SK-N-DZ (cell line): ENCODE measurements around the gene SHLD1. TPM values are rescaled to one million over a fixed set of nuclear protein-coding genes. Genes with fewer than 3 reads are reported as not detected.
"Not testable (repeated sequence)": the region's sequence is repeated elsewhere in the genome, so short reads cannot be mapped to it uniquely, and the experiment has no call there.

Source experiments
- DNase-seq: peaks from one replicate; pipeline ENCODE4 v3.0.0-alpha.2; 2015; ENCODE audit warnings: low spot score
- polyA plus RNA-seq, 2 experiments: library from polyadenylated mRNA; depleted of rRNA; stranded (reverse); fragments of >200 nt; gene quantifications; 2 replicates each; pipeline ENCODE4 v1.2.3, GENCODE V29; 2014

SHLD1 gene, protein sequence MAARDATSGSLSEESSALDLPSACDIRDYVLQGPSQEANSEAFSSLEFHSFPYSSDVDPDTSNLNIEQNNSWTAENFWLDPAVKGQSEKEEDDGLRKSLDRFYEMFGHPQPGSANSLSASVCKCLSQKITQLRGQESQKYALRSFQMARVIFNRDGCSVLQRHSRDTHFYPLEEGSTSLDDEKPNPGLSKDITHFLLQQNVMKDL
- 7.1 and 7.9 TPM in 2 replicates for polyA plus RNA-seq (2014; cell fraction: cytosol; rRNA removed)
- 3.5 and 3.6 TPM in 2 replicates for polyA plus RNA-seq (2014; cell fraction: nucleus; rRNA removed)

DNA sequence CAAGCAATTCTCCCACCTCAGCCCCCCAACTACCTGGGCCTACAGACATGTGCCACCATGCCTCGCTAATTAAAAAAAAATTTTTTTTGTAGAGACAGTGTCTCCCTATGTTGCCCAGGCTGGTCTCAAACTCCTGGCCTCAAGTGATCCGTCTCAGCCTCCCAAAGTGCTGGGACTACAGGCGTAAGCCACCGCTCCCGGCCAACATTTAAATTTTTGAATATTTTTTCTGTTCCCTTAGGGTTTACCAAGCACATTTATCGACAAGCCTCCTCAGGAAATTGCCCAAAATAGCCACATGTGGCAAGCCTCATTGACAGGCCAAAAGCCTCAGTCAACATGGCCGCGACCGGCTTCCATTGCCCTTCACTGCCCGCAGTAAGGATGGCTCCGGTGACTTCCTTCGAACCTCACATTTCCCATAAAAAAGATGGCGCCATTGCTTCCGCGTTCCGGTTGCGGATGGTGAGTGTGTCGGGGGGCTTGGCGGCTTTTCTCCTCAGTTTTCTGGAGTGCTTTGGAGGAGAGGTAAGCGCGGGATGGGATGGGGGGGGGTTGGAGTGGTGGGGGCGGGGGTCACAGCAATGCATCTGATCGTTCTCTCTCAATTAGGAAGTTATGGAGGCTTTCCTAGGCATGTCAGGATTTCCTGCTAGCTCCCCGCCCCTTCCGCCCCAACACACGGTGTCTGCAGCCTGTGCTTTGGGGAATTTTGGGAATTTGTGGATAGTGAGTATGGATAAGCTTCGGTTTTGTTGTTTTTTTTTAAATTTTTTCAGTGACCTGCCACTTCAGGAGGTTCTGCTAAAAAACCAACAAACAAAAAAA lies at the start of gene SHLD1:
SHLD1 (plus strand) TSS at position 450 of the 828 bp plus-strand sequence. CDS start 22,465 bp downstream, outside the sequence.
- peak; percentile 90 for DNase-seq

DNA sequence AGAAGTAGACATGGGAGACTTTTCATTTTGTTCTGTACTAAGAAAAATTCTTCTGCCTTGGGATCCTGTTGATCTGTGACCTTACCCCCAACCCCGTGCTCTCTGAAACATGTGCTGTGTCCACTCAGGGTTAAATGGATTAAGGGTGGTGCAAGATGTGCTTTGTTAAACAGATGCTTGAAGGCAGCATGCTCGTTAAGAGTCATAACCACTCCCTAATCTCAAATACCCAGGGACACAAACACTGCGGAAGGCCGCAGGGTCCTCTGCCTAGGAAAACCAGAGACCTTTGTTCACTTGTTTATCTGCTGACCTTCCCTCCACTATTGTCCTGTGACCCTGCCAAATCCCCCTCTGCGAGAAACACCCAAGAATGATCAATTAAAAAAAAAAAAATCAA lies 47.9 kb upstream of the SHLD1 start:
- not testable (repeated sequence) for DNase-seq

DNA sequence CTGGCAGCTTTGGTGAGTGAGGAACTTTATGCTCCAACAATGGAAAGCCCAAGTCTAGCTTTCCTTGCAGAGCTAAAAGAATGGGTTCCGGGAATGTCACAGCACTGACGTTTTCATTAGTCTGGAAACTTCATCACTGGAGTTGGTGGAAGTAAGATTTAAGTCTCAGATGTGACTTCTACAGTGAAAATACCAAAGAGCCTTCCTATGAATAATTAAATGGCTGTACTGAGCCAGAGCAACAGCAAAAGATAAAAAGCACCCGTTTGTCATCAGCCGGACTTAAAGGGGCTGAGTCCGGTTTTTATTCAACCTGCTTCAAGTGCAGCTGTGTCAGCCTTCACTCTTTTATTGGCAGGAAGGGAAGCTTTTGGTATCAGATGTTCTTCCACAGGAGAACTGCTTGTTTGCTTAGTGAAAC lies 46.5 kb upstream of the SHLD1 start:
- no peak for DNase-seq

DNA sequence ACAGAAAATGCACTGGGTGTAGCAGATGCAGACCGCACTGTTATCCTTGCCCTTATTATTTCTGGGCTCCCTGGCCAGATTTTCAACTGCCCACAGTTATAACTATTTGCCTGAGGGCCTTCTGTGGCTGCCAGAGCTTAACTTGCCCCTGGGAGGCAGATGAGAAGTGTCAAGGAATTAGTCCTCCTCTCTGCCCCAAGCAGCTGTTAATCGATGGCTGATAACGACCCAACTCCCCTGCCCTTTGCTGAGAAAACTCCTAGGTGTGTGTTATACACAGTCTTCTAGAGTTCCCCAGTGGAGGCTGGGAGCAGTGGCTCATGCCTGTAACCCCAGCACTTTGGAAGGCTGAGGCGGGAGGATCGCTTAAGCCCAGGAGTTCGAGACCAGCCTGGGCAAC lies 44.4 kb upstream of the SHLD1 start:
- no peak for DNase-seq

DNA sequence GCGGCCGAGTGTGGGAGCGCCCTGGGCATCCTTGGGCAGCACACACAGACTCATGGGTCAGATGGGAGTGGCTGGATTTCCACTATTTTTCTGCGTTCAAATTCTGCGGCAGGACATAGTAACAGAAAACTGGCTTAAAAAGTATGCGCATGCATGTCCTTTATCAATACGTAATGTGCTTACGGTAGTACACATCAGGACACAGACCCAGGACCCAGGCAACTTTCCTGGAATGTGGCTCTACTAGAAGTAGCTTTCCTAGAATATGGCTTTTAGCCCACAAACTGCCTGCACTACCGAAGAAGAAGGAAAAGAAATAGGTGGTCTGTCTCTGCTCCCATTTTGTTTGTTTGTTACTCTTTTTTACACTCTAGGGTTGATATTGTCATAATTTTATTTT lies 43.4 kb upstream of the SHLD1 start:
- no peak for DNase-seq

DNA sequence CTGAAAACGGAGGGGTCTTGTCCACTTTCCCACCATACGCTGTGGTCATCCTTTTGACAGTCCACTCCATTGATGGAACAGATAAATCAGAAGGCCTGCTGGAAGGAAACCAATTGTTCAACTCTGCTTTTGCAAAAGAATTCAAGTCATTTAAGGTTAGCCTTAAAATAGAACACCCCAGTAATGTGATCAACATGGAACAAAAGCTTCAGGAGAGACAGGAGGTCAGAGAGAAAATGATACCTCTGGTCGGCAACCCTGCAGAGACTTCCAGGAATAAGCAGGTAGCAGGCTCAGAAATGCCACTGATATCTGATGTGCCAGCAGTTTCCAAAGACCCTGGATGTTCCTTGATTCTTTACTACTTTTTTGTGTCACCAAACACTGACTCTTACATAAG lies 39.6 kb upstream of the SHLD1 start:
- no peak for DNase-seq

DNA sequence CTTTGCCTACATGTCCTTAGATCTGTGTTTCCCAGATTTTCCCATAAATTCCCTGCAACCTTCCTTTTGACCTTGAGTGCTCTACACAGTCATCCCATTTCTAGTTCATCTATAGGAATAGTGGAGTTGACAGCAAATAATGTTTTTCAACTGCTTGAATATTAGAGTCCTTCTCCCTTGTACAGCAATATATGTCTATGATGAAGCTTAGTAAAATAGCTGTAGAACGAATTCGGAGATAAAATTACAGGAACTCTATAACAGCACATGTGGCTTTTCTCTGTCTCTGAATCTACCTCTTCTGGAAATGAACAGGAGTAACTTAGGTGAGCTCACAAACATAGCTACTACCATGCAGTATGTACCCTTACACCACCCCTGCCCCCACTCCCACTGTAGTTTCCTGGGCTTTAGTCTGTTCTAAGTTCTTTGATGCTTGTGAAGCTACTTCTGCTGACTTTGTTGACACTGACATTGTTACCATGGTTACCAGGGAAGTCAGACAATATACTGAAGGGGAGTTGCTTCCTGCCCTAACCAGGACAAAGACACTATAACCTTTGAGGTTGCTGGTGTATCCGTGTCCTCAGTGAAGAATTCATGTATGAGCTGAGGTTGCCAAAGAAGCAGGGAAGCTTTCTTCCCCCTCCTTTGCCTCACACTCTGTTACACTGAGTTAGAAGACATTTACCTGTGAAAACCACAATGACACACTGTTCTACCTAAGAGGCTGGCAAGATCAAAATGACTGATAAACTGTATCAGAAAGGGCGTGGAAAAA lies 35.8 kb upstream of the SHLD1 start:
- DNase-seq: no peak

DNA sequence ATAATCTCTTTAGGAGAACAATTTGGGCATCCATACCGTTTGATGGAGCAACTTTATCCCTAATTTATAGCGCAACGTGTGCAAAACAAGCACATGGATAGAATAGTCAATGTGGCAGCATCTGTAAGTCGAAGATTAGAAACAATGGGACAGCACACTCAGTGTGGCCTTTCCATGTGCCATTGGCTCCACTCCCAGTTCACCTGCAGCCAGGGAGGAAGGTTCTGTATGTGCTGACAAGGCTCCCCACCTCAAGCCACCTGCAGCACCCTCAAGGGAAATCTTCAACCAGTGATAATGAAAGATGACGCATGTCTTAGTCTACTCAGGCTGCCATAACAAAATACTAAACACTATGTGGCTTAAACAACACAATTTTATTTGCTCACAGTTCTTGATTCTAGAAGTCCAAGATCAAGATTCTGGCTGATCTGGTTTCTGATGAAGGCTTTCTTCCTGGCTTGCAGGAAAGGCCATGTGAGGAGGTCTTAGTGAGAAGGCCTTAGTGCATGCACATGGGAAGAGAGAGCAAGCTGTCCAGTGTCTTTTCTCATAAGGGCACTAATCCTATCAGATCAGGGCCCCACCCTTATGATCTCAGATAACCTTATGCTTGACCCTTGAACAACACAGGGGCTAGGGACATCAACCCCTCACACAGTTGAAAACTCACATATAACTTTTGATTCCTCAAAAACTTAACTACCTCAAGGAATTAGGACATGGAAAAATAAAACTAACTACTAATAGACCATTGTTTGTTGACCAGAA lies 34.9 kb upstream of the SHLD1 start:
- DNase-seq: no peak

DNA sequence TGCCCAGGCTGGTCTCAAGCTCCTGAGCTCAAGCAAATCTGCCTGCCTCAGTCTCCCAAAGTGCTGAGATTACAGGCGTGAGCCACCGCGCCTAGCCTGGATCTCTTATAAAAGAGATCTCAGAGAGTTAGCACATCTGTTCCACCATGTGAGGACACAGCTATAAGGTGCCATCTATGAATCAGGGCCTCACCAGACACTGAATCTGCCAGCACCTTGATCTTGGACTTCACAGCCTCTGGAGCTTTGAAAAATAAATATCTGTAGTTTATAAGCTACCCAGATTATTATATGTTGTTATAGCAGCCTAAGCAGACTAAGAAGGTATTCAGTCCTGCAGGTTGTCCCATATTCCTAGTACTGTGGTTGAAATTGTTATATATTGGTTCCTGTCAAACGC lies 33.2 kb upstream of the SHLD1 start:
- no peak for DNase-seq

DNA sequence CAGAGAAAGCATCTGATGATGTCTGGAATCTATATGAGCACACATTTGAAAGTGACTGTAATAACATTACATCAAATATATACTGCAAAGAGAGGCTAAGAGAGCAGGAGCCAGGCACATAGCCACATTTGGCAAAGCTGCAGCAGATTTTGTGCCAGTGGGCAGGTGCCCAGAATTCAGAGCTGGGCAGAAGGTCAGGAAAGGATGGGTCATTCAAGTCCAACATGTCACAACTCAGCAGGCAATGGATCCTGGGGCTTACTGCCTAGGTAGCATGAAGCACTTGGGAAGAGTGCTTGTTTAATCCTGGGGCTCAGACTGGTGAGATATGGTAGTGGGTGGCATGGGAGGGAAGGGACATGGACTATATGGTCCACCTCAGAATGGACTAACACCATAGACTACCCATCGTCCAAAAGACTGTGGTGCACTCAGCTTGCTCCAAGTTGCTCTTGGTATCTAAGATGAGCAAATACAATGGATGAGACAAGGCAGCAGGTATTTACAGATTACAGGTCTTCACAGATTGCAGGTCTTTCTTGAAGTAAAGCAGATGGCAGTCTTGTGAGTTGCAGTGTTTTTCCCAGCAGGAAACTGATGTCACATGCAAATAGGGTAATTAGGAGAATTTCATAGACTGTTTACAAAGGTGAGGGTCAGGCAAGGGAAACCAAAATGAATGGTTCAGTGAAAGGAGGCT lies 31.2 kb upstream of the SHLD1 start:
- DNase-seq: no peak

DNA sequence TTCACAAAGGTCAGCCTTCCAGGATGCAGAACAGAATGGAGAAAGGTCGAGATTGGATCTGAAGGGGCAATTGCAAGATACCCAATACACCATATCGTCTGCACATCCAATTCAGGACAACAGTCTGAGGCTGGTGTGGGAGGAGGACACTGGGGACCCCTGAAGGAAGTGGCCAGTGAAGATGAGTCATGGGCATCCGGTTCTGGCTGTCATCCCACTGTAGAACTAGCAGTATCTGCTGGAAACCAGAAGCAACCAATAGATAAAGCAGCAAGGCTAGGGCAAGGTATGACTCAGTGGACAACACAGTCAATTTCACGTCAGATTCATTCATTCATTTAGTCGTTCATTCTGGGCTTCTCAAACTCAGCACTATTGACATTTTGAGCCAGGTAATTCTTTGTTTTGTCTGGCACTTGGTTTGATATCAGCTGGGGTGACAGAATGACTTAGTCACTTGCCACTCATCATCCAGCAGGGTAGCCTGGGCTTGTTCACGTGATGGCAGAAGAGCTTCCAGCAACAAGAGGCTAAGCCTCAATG lies 30.3 kb upstream of the SHLD1 start:
- DNase-seq: no peak

DNA sequence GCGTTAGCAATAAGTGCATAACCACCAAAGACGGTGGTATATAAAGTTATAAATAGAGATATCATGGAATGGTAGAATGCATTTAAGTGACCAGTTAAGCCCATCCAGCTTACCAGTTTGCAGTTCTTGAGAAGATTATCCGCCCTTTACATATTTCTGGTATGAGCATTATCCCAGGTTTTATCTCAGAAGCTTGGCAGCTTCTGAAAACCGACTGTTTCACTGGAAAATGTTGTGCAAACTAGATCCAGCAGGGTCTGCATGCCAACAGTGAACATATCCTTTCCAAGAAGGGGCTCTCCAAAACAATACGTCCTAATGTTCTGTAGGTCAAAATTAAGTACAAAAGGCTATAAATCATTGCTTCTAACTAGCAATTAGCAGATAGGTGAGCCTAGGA lies 29.5 kb upstream of the SHLD1 start:
- no peak for DNase-seq

DNA sequence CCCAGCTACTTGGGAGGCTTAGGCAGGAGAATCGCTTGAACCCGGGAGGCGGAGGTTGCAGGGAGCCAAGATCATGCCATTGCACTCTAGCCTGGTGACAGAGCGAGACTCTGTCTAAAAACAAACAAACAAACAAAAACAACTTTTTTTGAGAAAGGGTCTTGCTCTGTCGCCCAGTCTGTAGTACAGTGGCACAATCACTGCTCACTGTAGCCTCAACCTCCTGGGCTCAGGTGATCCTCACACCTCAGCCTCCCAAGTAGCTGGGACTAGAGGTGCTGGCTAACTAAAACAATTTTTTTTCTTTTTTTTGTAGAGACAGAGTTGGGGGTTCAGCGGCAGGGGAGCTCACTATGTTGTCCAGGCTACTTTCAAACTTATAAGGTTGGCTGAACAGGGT lies 28.8 kb upstream of the SHLD1 start:
- DNase-seq: not testable (repeated sequence)

DNA sequence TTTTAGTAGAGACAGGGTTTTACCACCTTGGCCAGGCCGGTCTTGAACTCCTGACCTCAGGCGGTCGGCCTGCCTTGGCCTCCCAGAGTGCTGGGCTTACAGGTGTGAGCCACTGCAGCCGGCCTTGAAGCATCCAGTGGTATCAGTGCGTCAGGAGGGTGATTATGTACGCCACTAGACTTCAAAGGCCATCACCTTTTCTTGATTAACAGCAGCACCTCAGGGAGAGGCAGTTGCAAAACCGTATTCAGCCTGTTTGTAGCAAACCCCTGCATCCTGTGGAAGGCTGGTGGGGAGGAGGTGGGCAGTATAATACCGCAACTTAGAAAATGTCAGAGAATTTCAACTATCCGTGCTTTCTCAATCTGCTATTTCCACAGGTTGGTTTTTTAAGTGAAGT lies 27.3 kb upstream of the SHLD1 start:
- DNase-seq: no peak

DNA sequence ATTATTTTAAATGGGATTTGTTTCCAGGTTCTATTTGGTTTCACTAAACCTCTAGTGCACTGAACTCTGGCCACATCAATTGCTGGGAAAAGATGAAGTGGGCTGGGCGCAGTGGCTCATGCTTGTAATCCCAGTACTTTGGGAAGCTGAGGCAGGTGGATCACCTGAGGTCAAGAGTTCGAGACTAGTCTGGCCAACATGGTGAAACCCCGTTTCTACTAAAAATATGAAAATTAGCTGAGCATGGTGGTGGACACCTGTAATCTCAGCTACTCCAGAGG lies 25.1 kb upstream of the SHLD1 start:
- not testable (repeated sequence) for DNase-seq

DNA sequence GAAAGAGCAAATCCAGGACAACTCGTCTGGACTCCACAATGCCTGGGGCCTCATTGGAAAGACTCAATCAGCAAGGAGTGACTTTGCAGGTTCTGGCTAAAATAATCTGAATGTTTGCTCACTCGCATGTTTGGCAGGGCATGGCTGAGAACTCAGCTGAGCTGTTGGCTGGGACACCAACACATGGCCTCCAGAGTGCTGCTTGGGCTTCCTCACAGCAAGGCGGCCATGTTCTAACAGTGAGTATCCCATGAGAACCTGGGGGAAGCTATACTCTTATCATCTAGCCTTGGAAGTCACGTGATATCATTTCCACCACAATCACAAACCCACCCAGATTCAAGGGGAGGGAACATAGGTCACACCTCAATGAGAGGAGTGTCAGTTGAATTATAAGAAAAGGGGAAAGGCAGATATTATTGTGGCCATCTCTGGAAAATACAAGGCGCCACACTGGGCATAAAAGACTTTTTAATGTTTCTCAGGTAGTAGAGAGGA lies 23.1 kb upstream of the SHLD1 start:
- no peak for DNase-seq

DNA sequence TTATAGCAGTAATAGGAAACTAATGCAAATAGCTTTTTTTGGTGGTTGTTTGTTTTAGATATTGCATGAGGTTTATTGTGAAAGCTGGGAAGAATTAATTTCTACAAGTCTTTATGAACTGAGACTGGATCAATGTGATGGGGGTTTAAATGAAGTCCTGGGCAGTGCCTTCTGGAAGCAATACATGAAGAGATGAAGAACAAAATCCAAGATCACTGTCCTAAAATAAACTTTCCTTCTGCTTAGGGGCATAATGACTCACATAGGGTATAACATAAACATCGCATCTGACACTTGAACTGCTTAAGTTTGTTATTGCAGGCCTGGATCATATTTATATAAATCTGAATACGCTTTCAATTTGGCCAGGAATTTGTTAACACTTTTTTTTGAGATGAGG lies 20.9 kb upstream of the SHLD1 start:
- no peak for DNase-seq

DNA sequence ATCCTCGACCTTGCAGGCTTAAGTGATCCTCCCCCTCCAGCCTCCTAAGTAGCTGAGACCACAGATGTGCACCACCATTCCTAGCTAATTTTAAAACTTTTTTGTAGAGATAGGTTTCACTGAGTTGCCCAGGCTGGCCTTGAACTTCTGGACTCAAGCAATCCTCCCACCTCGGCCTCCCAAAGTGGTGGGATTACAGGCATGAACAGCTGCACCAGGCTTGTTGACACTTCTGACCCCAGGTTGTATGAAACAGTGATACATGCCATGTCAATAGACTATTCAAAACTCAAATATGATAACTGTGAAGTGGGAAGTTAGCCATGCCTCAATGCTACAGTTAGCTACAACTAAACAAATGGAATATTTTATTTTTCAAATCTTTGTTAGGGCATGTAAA lies 20.1 kb upstream of the SHLD1 start:
- DNase-seq: no peak

DNA sequence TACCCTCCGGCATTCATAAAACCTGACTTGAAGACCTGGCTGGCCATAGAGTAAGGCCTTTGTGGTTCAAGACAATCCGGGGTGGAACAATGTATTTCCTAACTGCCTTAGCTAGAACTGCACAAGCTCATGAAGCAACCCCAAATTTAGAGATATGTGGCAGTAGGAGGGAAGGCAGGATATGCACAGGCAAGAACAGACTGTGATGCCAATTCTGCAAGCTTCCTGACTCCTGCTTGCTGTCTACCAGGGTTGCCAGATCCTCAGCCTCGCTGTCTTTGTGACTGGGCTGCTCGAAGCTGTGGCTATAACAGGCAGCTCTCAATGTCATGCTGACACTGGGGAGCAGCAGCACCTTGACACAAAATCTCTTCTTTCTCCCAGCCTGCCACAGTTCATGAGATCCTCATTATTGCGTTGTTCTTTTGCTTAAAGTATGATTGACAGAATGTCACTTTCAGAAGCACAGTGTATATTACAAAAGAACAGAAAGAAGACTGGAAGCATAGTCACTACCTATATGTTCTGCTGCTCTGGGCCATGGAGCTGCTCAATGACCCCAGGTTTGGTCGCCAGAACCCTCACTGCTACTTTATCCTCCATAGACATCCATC lies 18.3 kb upstream of the SHLD1 start:
- no peak for DNase-seq

DNA sequence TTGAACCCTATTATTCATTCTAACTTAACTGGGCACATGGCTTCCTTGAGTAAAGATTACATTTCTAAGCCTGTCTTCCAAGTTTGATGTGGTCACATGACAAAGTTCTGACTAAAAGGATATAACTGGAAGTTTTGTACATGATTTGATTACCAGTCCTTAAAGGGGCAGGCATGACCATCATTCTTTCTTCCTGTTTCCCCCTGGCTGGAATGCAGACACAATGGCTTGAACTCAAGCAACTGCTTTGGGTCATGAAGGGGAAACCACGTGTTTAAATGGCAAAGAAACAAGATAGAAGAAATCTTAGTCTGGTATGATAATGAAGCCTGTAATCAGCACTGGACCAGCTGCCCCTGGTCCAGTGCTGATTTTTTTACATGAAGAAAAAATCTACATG lies 15.6 kb upstream of the SHLD1 start:
- no peak for DNase-seq
